ENCODE results near the gene S100PBP.
"Not testable (repeated sequence)": the region's sequence is repeated elsewhere in the genome, so short reads cannot be mapped to it uniquely, and the experiment has no call there.

The S100PBP gene

GRCh38 chr1:32786856-32787255 is 30.6 kb upstream of the S100PBP start:
- no peak for DNase-seq

GRCh38 chr1:32789356-32789755 is 28.1 kb upstream of the S100PBP start:
- DNase-seq = not testable (repeated sequence)

- DNase-seq = no peak
Measured at GRCh38 chr1:32791881-32792280, 25.6 kb upstream of the S100PBP start.

GRCh38 chr1:32795763-32796162 is 21.7 kb upstream of the S100PBP start:
- not testable (repeated sequence) for DNase-seq

- DNase-seq = no peak
Measured at GRCh38 chr1:32797456-32797855, 20.0 kb upstream of the S100PBP start.

- no peak for DNase-seq
Measured at GRCh38 chr1:32798191-32798590, 19.3 kb upstream of the S100PBP start.

- peak; percentile 83 for DNase-seq
Measured at GRCh38 chr1:32798679-32799416, 18.6 kb upstream of the S100PBP start.

- DNase-seq = peak; percentile 68
Measured at GRCh38 chr1:32801096-32801715, 16.2 kb upstream of the S100PBP start.

GRCh38 chr1:32804460-32804859 is 13.0 kb upstream of the S100PBP start:
- not testable (repeated sequence) for DNase-seq

GRCh38 chr1:32806290-32806689 is 11.2 kb upstream of the S100PBP start:
- DNase-seq = no peak

GRCh38 chr1:32806910-32807523 is 10.4 kb upstream of the S100PBP start:
- no peak for DNase-seq

- DNase-seq = peak; percentile 20
Measured at GRCh38 chr1:32808580-32808979, 8.9 kb upstream of the S100PBP start.

- DNase-seq = no peak
Measured at GRCh38 chr1:32810358-32810757, 7.1 kb upstream of the S100PBP start.

GRCh38 chr1:32811265-32811664 is 6.2 kb upstream of the S100PBP start:
- no peak for DNase-seq

- no peak for DNase-seq
Measured at GRCh38 chr1:32811917-32812316, 5.5 kb upstream of the S100PBP start.

GRCh38 chr1:32813941-32814739 is 3.3 kb upstream of the S100PBP start:
- no peak for DNase-seq

- peak; percentile 11 for DNase-seq
Measured at GRCh38 chr1:32816676-32817158, 736 bp upstream of the S100PBP start.

- peak; percentile 51 for DNase-seq
Measured at GRCh38 chr1:32817815-32818786, 648 bp downstream of the S100PBP start.

- DNase-seq = peak; percentile 76
Measured at GRCh38 chr1:32818804-32819541, 1.5 kb downstream of the S100PBP start.

- DNase-seq = no peak
Measured at GRCh38 chr1:32825181-32825580, 7.7 kb downstream of the S100PBP start.

- no peak for DNase-seq
Measured at GRCh38 chr1:32828341-32828740, 10.9 kb downstream of the S100PBP start.
